Left colon (tissue), 2 donors: ENCODE results near the gene LRRC56. TPM values are rescaled to one million over a fixed set of nuclear protein-coding genes. Genes with fewer than 3 reads are reported as not detected.

Experiments
- ATAC-seq: fragments of 200-7000 bp; cut with Tn5 transposase; one replicate; pipeline ENCODE4 v1.9.1; 2020; ENCODE audit warnings: mild to moderate bottlenecking, moderate library complexity
- DNase-seq, 2 donors: peaks; one replicate each; pipeline ENCODE4 v3.0.0-alpha.2; 2020
- intact Hi-C, 2 donors: fragments of 100-400 bp; cut with DNase I in 1 of 2; cut with micrococcal nuclease in 1 of 2; formaldehyde crosslinking; loops; one replicate each; pipeline versions ENCODE4 v1.11.2 to v1.14.0; 2022; cut with DNase I, micrococcal nuclease
- microRNA-seq, 2 donors: library from miRNA; unstranded; fragments of <30 nt; microRNA quantifications; one replicate each; pipeline versions ENCODE4 v1.1.0 to v1.2.0, GENCODE V29; 2020
- total RNA-seq, 2 donors: library from RNA; stranded (reverse); fragmentation: NEBNext Ultra II Directional; extraction: Animal tissue kit (Norgen Biotek cat#: 25700); gene quantifications; one replicate each; pipeline ENCODE4 v1.2.1, GENCODE V29; 2021
- donor health status: DM: no; HTN: no; CAD: no.
- donor health status: DM: yes; HTN: yes; CAD: no.

Gene LRRC56
- total RNA-seq, 2 donors from 2014 or later: 3.7 to 4.7 TPM

GRCh38 chr11:603154-603553 is 65.8 kb downstream of the LRRC56 start:
- ATAC-seq (no peak), DNase-seq (no peak)
- intact Hi-C loops: no loop called here

Small RNA genes within 50 kb of the gene (microRNA-seq; reads per million reads assigned to microRNA genes)
- gene MIR210: 235 to 911 reads per million in 2 donors

Other genes starting within 250 kb of the LRRC56 start
- 10 to 100 TPM; 18.8 to 20.6 TPM for gene PGGHG, start 248.4 kb upstream of the LRRC56 start, total RNA-seq
- gene IFITM5, start 238.0 kb upstream of the LRRC56 start, total RNA-seq: not detected
- gene IFITM2, start 229.7 kb upstream of the LRRC56 start, total RNA-seq: 100 to 1,000 TPM in 1 of 2 donors, 10 to 100 TPM in 1; 87.7 to 133 TPM
- 100 to 1,000 TPM in 1 of 2 donors, 10 to 100 TPM in 1; 85.6 to 127 TPM for gene IFITM1, start 223.5 kb upstream of the LRRC56 start, total RNA-seq
- 100 to 1,000 TPM; 118 to 136 TPM for gene IFITM3, start 216.7 kb upstream of the LRRC56 start, total RNA-seq
- gene B4GALNT4, start 168.0 kb upstream of the LRRC56 start, total RNA-seq: 1 to 10 TPM; 2.4 to 3.3 TPM
- gene PKP3, start 143.3 kb upstream of the LRRC56 start, total RNA-seq: 100 to 1,000 TPM; 168 to 194 TPM
- gene SIGIRR, start 122.5 kb upstream of the LRRC56 start, total RNA-seq: 100 to 1,000 TPM; 123 to 152 TPM
- 100 to 1,000 TPM; 141 to 180 TPM for gene ANO9, start 95.5 kb upstream of the LRRC56 start, total RNA-seq
- 10 to 100 TPM; 23.3 to 27.4 TPM for gene PTDSS2, start 87.2 kb upstream of the LRRC56 start, total RNA-seq
- 100 to 1,000 TPM; 104 to 124 TPM for gene RNH1, start 30.3 kb upstream of the LRRC56 start, total RNA-seq
- gene HRAS, start 2.0 kb upstream of the LRRC56 start, total RNA-seq: 10 to 100 TPM; 42.3 to 58.1 TPM
- 10 to 100 TPM; 13.6 to 15.3 TPM for gene LMNTD2, start 23.2 kb downstream of the LRRC56 start, total RNA-seq
- 100 to 1,000 TPM in 1 of 2 donors, 10 to 100 TPM in 1; 90.9 to 117 TPM for gene RASSF7, start 23.4 kb downstream of the LRRC56 start, total RNA-seq
- gene PHRF1, start 38.9 kb downstream of the LRRC56 start, total RNA-seq: 10 to 100 TPM; 31.0 to 33.0 TPM
- gene IRF7, start 78.4 kb downstream of the LRRC56 start, total RNA-seq: 10 to 100 TPM; 29.9 to 36.4 TPM
- 100 to 1,000 TPM; 359 to 611 TPM for gene CDHR5, start 87.4 kb downstream of the LRRC56 start, total RNA-seq
- 1 to 10 TPM in 1 of 2 donors, not detected in 1; 2.7 TPM for gene SCT, start 89.7 kb downstream of the LRRC56 start, total RNA-seq
- 1 to 10 TPM; 1.3 to 1.9 TPM for gene DRD4, start 99.7 kb downstream of the LRRC56 start, total RNA-seq
- gene DEAF1, start 157.7 kb downstream of the LRRC56 start, total RNA-seq: 10 to 100 TPM; 24.1 to 27.1 TPM
- gene TMEM80, start 158.3 kb downstream of the LRRC56 start, total RNA-seq: 10 to 100 TPM; 26.9 to 31.3 TPM
- gene EPS8L2, start 168.7 kb downstream of the LRRC56 start, total RNA-seq: 100 to 1,000 TPM; 248 to 294 TPM
- 100 to 1,000 TPM; 159 to 186 TPM for gene TALDO1, start 209.9 kb downstream of the LRRC56 start, total RNA-seq
- gene GATD1, start 240.0 kb downstream of the LRRC56 start, total RNA-seq: 10 to 100 TPM; 49.2 to 60.2 TPM